GM12878 (cell line): ENCODE measurements around the gene EML5. TPM values are rescaled to one million over a fixed set of nuclear protein-coding genes. Genes with fewer than 3 reads are reported as not detected.
A peak's percentile ranks its signal among the peaks of the same experiment; 100 is the strongest.

Source experiments
- ATAC-seq: fragments of 200-7000 bp; cut with Tn5 transposase; 3 replicates; pipeline ENCODE4 v1.9.1; 2020; ENCODE audit warnings: mild to moderate bottlenecking, moderate library complexity
- BruUV-seq: library from RNA; stranded (reverse); fragments of 400-500 nt; replicated peaks from 2 replicates; lab custom pipeline; 2021; lab: Mats Ljungman, UMichigan
- CTCF ChIA-PET: fragments of 300-600 bp; sonication (Branson Sonifier 250); formaldehyde crosslinking; extraction: SDS; loops from one replicate; lab custom pipeline; 2021; ENCODE audit warnings: inconsistent platforms; lab: Yijun Ruan, JAX
- POLR2A ChIA-PET: fragments of 350-600 bp; formaldehyde crosslinking; extraction: SDS; loops from one replicate; lab custom pipeline; 2021; ENCODE audit warnings: inconsistent platforms; lab: Charles Lee
- RAD21 ChIA-PET: fragments of 300-600 bp; sonication (Branson Sonifier 250); formaldehyde crosslinking; loops from one replicate; lab custom pipeline; 2023; ENCODE audit warnings: antibody characterized with exemption; ENCODE audit not compliant: unreplicated experiment; lab: Charles Lee
- SMC1A ChIA-PET: fragments of 300-600 bp; sonication (Branson Sonifier 250); formaldehyde crosslinking; loops from one replicate; lab custom pipeline; 2023; ENCODE audit not compliant: unreplicated experiment, uncharacterized antibody; lab: Charles Lee
- DNase-seq: peaks from one replicate; pipeline ENCODE4 v3.0.0-alpha.2; 2011; ENCODE audit warnings: low read depth, low spot score
- FAIRE-seq: peaks from 3 replicates; lab custom pipeline; 2011; peaks lifted over from hg19 to GRCh38; lab: Jason Lieb, UNC
- H2AFZ ChIP-seq: 2 replicates; pipeline ENCODE4 v1.6.0; 2011; ENCODE audit warnings: low read depth, low read length, control low read depth; ENCODE audit not compliant: control insufficient read depth
- H3K27ac ChIP-seq: 2 replicates; pipeline ENCODE4 v1.5.1; 2011; ENCODE audit warnings: control low read depth; ENCODE audit not compliant: control insufficient read depth, insufficient read depth
- H3K27me3 ChIP-seq, 2 experiments: replicated peaks in 1 of 2; 2 replicates each; pipeline versions ENCODE4 v1.6.0 to v1.6.1; 2011; ENCODE audit warnings: low read length in 1 of 2; ENCODE audit not compliant: control insufficient read depth in 2 of 2, insufficient read depth in 2 of 2
- H3K36me3 ChIP-seq, 2 experiments: 2 replicates each; pipeline ENCODE4 v1.5.1; 2011; ENCODE audit warnings: low read length in 1 of 2; ENCODE audit not compliant: control insufficient read depth in 2 of 2, insufficient read depth in 2 of 2
- H3K4me1 ChIP-seq: 2 replicates; pipeline ENCODE4 v1.6.1; 2011; ENCODE audit warnings: mild to moderate bottlenecking, low read length, moderate library complexity, mixed read lengths; ENCODE audit not compliant: control insufficient read depth, insufficient read depth
- H3K4me2 ChIP-seq: 2 replicates; pipeline ENCODE4 v1.6.0; 2011; ENCODE audit warnings: control low read depth; ENCODE audit not compliant: control insufficient read depth, insufficient read depth
- H3K4me3 ChIP-seq: fragments of 200-600 bp; sonication (generic); 2 replicates; pipeline ENCODE4 v1.5.1; 2016
- H3K79me2 ChIP-seq: 2 replicates; pipeline ENCODE4 v1.6.0; 2011; ENCODE audit warnings: low read length; ENCODE audit not compliant: control insufficient read depth, insufficient read depth
- H3K9ac ChIP-seq: 2 replicates; pipeline ENCODE4 v1.8.0; 2011; ENCODE audit warnings: low read length, control low read depth, mixed read lengths; ENCODE audit not compliant: control insufficient read depth, insufficient read depth
- H3K9me3 ChIP-seq: replicated peaks from 3 replicates; pipeline ENCODE4 v1.5.1; 2011; ENCODE audit warnings: mild to moderate bottlenecking, low read length; ENCODE audit not compliant: control insufficient read depth, insufficient read depth
- H4K20me1 ChIP-seq: 2 replicates; pipeline ENCODE4 v1.6.0; 2011; ENCODE audit not compliant: control insufficient read depth, insufficient read depth
- BACH1 ChIP-seq: fragments of 450-650 bp; IDR thresholded peaks from 2 replicates; pipeline ENCODE4 v1.6.1; 2017; ENCODE audit warnings: mild to moderate bottlenecking, borderline replicate concordance
- CBX5 ChIP-seq: sonication (generic); IDR thresholded peaks from 2 replicates; pipeline ENCODE4 v1.6.1; 2016; ENCODE audit warnings: low read depth, moderate library complexity, mild to moderate bottlenecking, inconsistent platforms
- HDAC6 ChIP-seq: fragments of 200-600 bp; sonication (generic); IDR thresholded peaks from one replicate; pipeline ENCODE4 v1.8.0; 2017; ENCODE audit warnings: antibody characterized with exemption; ENCODE audit not compliant: unreplicated experiment
- NFIC ChIP-seq: IDR thresholded peaks from 2 replicates; pipeline ENCODE4 v1.6.1; 2012; ENCODE audit warnings: low read depth, mild to moderate bottlenecking, inconsistent platforms, low read length, moderate library complexity
- PAX5 ChIP-seq: IDR thresholded peaks from 2 replicates; pipeline ENCODE4 v1.6.1; 2011; ENCODE audit warnings: low read depth, low read length, borderline replicate concordance
- ZZZ3 ChIP-seq: IDR thresholded peaks from 2 replicates; pipeline ENCODE4 v1.6.1; 2011; ENCODE audit warnings: low read depth; ENCODE audit not compliant: control insufficient read depth, insufficient read length
- WGBS: methylation state at CpG from one replicate; pipeline ENCODE4 v1.1.6; 2016; ENCODE audit warnings: low lambda C conversion rate; ENCODE audit not compliant: insufficient replicate concordance, insufficient coverage; ENCODE audit errors: missing lambda C conversion rate; 5-methylcytosine and 5-hydroxymethylcytosine counted together
- in situ Hi-C: fragments of 300-500 bp; cut with MboI; formaldehyde crosslinking; loops from 9 replicates; pipeline ENCODE4 v1.14.3; 2018; ENCODE audit warnings: mixed read lengths
- intact Hi-C: fragments of 100-400 bp; cut with micrococcal nuclease; formaldehyde crosslinking; loops from one replicate; pipeline ENCODE4 v1.14.2; 2022; ENCODE audit not compliant: unreplicated experiment
- polyA plus RNA-seq, 11 experiments: library from polyadenylated mRNA; depleted of rRNA in 4 of 11; unstranded in 6 of 11; stranded (reverse) in 5 of 11; fragments of >200 nt; fragmentation: Nextera tagmentation in 4 of 11; fragmentation: Illumina TruSeq in 1 of 11; extraction: Ambion mirVana in 4 of 11; extraction: Trizol in 1 of 11; gene quantifications; 1 replicate in 1 of 11; 2 replicates in 10 of 11; pipeline versions ENCODE4 v1.2.1 to v1.2.3, GENCODE V29; 2011 to 2016; ENCODE audit warnings: inconsistent platforms in 2 of 11, missing spikeins in 2 of 11, low read depth in 1 of 11
- total RNA-seq, 4 experiments: library from RNA; depleted of rRNA in 3 of 4; stranded (reverse); fragments of >200 nt in 3 of 4; fragmentation: Illumina TruSeq in 1 of 4; extraction: Trizol in 1 of 4; gene quantifications; 2 replicates each; pipeline versions ENCODE4 v1.2.1 to v1.2.3, GENCODE V29; 2013 to 2021
- TF ChIP-seq, protein P1 (sequence below): fragments of 450-650 bp; conservative IDR thresholded peaks from 2 replicates; pipeline ENCODE4 v1.6.1; 2017; ENCODE audit warnings: mild to moderate bottlenecking, moderate library complexity

EML5 gene
- total and polyA plus RNA-seq, 10 of the 15 experiments (the other 5 are each of a cell fraction or from before 2014, with no cell fraction given): 0.08 to 0.35 (median 0.22) TPM; not detected in 1

DNA sequence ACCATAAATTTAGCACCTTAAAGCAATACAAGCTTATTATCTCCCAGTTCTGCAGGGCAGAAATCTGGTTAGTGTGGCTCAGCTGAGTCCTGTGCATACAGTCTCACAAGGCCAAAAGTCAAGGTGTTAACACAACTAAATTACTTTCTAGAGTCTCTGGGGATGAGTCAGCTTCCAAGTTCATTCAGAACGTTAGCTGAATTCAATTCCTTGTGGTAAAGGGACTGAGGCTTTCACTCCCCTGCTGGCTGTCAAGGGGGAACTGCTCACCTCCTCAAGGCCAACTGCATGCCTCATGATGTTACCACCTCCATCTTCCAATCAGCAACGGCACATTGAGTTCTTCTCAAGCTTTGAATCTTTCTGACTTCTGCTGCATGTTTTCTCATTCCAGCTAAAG lies 27.6 kb downstream of the EML5 start:
- Histone ChIP-seq H3K27me3 (no peaks in the 10 kb centered on the region), H3K9ac (no peak overlapping the region), H3K79me2 (no peaks in the 10 kb centered on the region), H3K4me1 (no peaks in the 10 kb centered on the region), H3K27ac (no peak overlapping the region), H3K4me2 (no peak overlapping the region), H3K36me3 (no peaks in the 10 kb centered on the region), H3K9me3 (no peaks in the 10 kb centered on the region; the same call in 2 of the 3 replicates), H2AFZ (no peak overlapping the region), H3K4me3 (no peak overlapping the region), H4K20me1 (no peaks in the 10 kb centered on the region)
- no TSS peak for BruUV-seq
- RAD21 ChIA-PET: no interaction called here
- CTCF ChIA-PET: interaction anchor here (1.5 kb wide), 1 partner anchor 17 kb away, joined by 3 read pairs; no protein-coding TSS in a partner anchor
- SMC1A ChIA-PET: interaction anchor here (1.1 kb wide), 1 partner anchor 9 kb away, joined by 4 read pairs; no protein-coding TSS in a partner anchor
- DNase-seq (no peak), FAIRE-seq (no peak), ATAC-seq (no peak)
- POLR2A ChIA-PET: no interaction called here
- in situ Hi-C loops (no loop called here), intact Hi-C loops (no loop called here)
- TF ChIP-seq ZZZ3 (no peak), HDAC6 (no peak), PAX5 (no peak), NFIC (no peak), CBX5 (no peak), BACH1 (no peak)
- WGBS: 0% methylated on average over 2 of the region's 2 CpGs

DNA sequence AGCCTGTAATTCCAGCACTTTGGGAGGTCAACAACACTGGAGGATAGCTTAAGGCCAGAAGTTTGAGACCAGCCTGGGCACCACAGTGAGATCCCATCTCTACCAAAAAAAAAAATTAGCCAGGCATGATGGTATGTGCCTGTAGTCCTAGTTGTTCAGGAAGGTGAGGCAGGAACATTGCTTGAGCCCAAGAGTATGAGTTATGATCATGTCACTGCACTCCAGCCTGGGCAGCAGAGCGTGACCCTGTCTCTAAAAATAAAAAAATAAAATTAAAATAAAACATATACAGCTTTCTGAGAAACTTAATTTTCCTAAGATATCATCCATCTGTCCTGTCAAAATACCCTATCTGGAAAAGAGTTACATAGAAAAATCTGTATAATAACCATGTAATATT lies 38.9 kb downstream of the EML5 start:
- RAD21 ChIA-PET: interaction anchor here (0.9 kb wide), 1 partner anchor 87 kb away, joined by 3 read pairs; no protein-coding TSS in a partner anchor
- intact Hi-C loops (no loop called here), in situ Hi-C loops (no loop called here)
- DNase-seq (no peak), ATAC-seq (no peak), FAIRE-seq (no peak)
- Histone ChIP-seq H3K4me1 (no peaks in the 10 kb centered on the region), H3K79me2 (no peaks in the 10 kb centered on the region), H3K9ac (no peak overlapping the region), H2AFZ (no peak overlapping the region), H3K27me3 (no peaks in the 10 kb centered on the region), H3K27ac (no peak overlapping the region), H3K4me3 (no peak overlapping the region), H3K4me2 (no peak overlapping the region), H4K20me1 (no peaks in the 10 kb centered on the region), H3K36me3 (no peaks in the 10 kb centered on the region), H3K9me3 (no peaks in the 10 kb centered on the region)
- WGBS: 36% methylated on average over 1 of the region's 1 CpG
- SMC1A ChIA-PET: interaction anchor here (0.7 to 1.1 kb wide), 2 partner anchors 13 to 86 kb away, joined by 3 to 6 read pairs; no protein-coding TSS in a partner anchor
- no TSS peak for BruUV-seq
- TF ChIP-seq PAX5: 0 out of 2 replicates have a peak, but pooled peaks have one; percentile 56
- TF ChIP-seq, protein P1, sequence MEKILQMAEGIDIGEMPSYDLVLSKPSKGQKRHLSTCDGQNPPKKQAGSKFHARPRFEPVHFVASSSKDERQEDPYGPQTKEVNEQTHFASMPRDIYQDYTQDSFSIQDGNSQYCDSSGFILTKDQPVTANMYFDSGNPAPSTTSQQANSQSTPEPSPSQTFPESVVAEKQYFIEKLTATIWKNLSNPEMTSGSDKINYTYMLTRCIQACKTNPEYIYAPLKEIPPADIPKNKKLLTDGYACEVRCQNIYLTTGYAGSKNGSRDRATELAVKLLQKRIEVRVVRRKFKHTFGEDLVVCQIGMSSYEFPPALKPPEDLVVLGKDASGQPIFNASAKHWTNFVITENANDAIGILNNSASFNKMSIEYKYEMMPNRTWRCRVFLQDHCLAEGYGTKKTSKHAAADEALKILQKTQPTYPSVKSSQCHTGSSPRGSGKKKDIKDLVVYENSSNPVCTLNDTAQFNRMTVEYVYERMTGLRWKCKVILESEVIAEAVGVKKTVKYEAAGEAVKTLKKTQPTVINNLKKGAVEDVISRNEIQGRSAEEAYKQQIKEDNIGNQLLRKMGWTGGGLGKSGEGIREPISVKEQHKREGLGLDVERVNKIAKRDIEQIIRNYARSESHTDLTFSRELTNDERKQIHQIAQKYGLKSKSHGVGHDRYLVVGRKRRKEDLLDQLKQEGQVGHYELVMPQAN: no peak
- POLR2A ChIA-PET: no interaction called here
- CTCF ChIA-PET: no interaction called here
